ENCODE measurements around the gene TMPRSS9.
"Not testable (repeated sequence)": the region's sequence is repeated elsewhere in the genome, so short reads cannot be mapped to it uniquely, and the experiment has no call there.

TMPRSS9 gene

DNA sequence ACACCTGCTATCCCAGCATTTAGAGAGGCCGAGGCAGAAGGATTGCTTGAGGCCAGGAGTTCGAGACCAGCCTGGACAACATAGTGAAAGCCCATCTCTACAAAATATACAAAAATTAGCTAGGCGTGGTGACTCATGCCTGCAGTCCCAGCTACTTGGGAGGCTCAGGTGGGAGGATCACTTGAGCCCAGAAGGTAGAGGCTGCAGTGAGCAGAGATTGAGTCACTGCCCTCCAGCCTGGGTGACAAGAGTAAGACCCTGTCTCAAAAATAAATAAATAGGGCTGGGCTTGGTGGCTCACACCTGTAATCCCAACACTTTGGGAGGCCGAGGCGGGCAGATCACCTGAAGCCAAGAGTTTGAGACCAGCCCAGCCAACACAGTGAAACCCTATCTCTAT lies 103.6 kb downstream of the TMPRSS9 start:
- H3K36me3 ChIP-seq (ENCODE audit: control insufficient read depth in 5 of 5, insufficient read depth in 5 of 5, low read length in 5 of 5); H3K27me3 ChIP-seq (ENCODE audit: control insufficient read depth in 5 of 5, insufficient read depth in 4 of 5, low read length in 5 of 5); H3K9ac ChIP-seq (ENCODE audit: low read length in 5 of 5); H3K9me3 ChIP-seq (ENCODE audit: control insufficient read depth in 5 of 5, low read length in 5 of 5); H3K4me3 ChIP-seq (ENCODE audit: low read depth in 1 of 5, low read length in 5 of 5): not testable (repeated sequence)
- Histone ChIP-seq H3K27ac (ENCODE audit: low read depth, low read length) (peak overlapping the region; percentile 50), H3K4me1 (ENCODE audit: control insufficient read depth in 5 of 5, insufficient read depth in 5 of 5, low read length in 5 of 5) (peaks cover 0 to 18% (median 15%) of the 10 kb centered on the region in 5 donors)

DNA sequence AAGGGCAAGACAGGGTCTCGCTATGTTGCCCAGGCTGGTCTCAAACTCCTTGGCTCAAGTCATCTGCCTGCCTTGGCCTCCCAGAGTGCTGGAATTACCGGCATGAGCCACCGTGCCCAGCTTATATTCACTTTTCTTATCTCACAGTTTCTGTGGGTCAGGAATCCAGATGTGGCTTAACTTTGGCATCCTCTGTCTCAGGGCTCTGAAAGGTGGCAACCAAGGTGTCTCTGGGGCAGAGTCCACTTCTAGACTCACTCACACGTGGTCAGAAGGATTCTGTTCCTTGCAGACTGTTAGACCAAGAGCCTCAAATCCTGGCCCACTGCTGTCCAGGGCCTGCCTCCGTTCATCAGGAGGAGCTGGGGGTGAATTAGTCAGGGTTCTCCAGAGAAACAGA lies 104.3 kb downstream of the TMPRSS9 start:
- Histone ChIP-seq H3K4me3 (ENCODE audit: low read depth in 1 of 5, low read length in 5 of 5) (no peak overlapping the region), H3K4me1 (ENCODE audit: control insufficient read depth in 5 of 5, insufficient read depth in 5 of 5, low read length in 5 of 5) (peaks cover 2 to 23% (median 17%) of the 10 kb centered on the region in 5 donors), H3K9me3 (ENCODE audit: control insufficient read depth in 5 of 5, low read length in 5 of 5) (no peaks in the 10 kb centered on the region), H3K27ac (ENCODE audit: low read depth, low read length) (no peak overlapping the region), H3K36me3 (ENCODE audit: control insufficient read depth in 5 of 5, insufficient read depth in 5 of 5, low read length in 5 of 5) (no peaks in the 10 kb centered on the region), H3K27me3 (ENCODE audit: control insufficient read depth in 5 of 5, insufficient read depth in 4 of 5, low read length in 5 of 5) (no peaks in the 10 kb centered on the region), H3K9ac (ENCODE audit: low read length in 5 of 5) (no peak overlapping the region)

- Histone ChIP-seq H3K27me3 (ENCODE audit: control insufficient read depth in 5 of 5, insufficient read depth in 4 of 5, low read length in 5 of 5) (no peaks in the 10 kb centered on the region), H3K9me3 (ENCODE audit: control insufficient read depth in 5 of 5, low read length in 5 of 5) (no peaks in the 10 kb centered on the region), H3K36me3 (ENCODE audit: control insufficient read depth in 5 of 5, insufficient read depth in 5 of 5, low read length in 5 of 5) (no peaks in the 10 kb centered on the region)
Observed at GRCh38 chr19:2468596-2468995, 108.5 kb downstream of the TMPRSS9 start.

GRCh38 chr19:2469102-2469914 lies 109.2 kb downstream of the TMPRSS9 start:
- Histone ChIP-seq H3K4me1 (ENCODE audit: control insufficient read depth in 5 of 5, insufficient read depth in 5 of 5, low read length in 5 of 5) (peaks cover 0 to 11% (median 4%) of the 10 kb centered on the region in 5 donors), H3K27ac (ENCODE audit: low read depth, low read length) (no peak overlapping the region), H3K9ac (ENCODE audit: low read length in 5 of 5) (no peak overlapping the region), H3K36me3 (ENCODE audit: control insufficient read depth in 5 of 5, insufficient read depth in 5 of 5, low read length in 5 of 5) (no peaks in the 10 kb centered on the region), H3K27me3 (ENCODE audit: control insufficient read depth in 5 of 5, insufficient read depth in 4 of 5, low read length in 5 of 5) (no peaks in the 10 kb centered on the region), H3K4me3 (ENCODE audit: low read depth in 1 of 5, low read length in 5 of 5) (no peak overlapping the region), H3K9me3 (ENCODE audit: control insufficient read depth in 5 of 5, low read length in 5 of 5) (no peaks in the 10 kb centered on the region)

More at GRCh38 chr19:2468596-2468995, 108.5 kb downstream of the TMPRSS9 start:
- no peak overlapping the region for H3K9ac ChIP-seq (ENCODE audit: low read length in 5 of 5)
- H3K27ac ChIP-seq (ENCODE audit: low read depth, low read length) = no peak overlapping the region
- H3K4me3 ChIP-seq (ENCODE audit: low read depth in 1 of 5, low read length in 5 of 5) = no peak overlapping the region
- peaks cover 0 to 9% (median 4%) of the 10 kb centered on the region in 5 donors for H3K4me1 ChIP-seq (ENCODE audit: control insufficient read depth in 5 of 5, insufficient read depth in 5 of 5, low read length in 5 of 5)

DNA sequence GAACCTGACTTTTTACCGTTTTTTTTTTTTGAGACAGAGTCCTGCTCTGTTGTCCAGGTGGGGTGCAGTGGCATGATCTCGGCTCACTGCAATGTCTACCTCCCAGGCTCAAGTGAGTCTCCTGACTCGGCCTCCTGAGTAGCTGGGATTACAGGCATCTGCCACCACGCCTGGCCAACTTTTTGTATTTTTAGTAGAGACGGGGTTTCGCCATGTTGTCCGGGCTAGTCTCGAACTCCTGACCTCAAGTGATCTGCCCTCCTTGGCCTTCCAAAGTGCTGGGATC lies 109.8 kb downstream of the TMPRSS9 start:
- H3K27ac ChIP-seq (ENCODE audit: low read depth, low read length); H3K36me3 ChIP-seq (ENCODE audit: control insufficient read depth in 5 of 5, insufficient read depth in 5 of 5, low read length in 5 of 5); H3K9me3 ChIP-seq (ENCODE audit: control insufficient read depth in 5 of 5, low read length in 5 of 5); H3K4me3 ChIP-seq (ENCODE audit: low read depth in 1 of 5, low read length in 5 of 5); H3K9ac ChIP-seq (ENCODE audit: low read length in 5 of 5); H3K27me3 ChIP-seq (ENCODE audit: control insufficient read depth in 5 of 5, insufficient read depth in 4 of 5, low read length in 5 of 5): not testable (repeated sequence)
- H3K4me1 ChIP-seq (ENCODE audit: control insufficient read depth in 5 of 5, insufficient read depth in 5 of 5, low read length in 5 of 5) = peaks cover 2 to 15% (median 7%) of the 10 kb centered on the region in 5 donors

GRCh38 chr19:2474232-2475017 lies 114.4 kb downstream of the TMPRSS9 start:
- Histone ChIP-seq H3K4me3 (ENCODE audit: low read depth in 1 of 5, low read length in 5 of 5) (peak overlapping the region in 4 of 5 donors; percentile 66 to 72 (median 67)), H3K27ac (ENCODE audit: low read depth, low read length) (peak overlapping the region; percentile 90), H3K27me3 (ENCODE audit: control insufficient read depth in 5 of 5, insufficient read depth in 4 of 5, low read length in 5 of 5) (peaks cover 0 to 5% (median 0%) of the 10 kb centered on the region in 5 donors), H3K4me1 (ENCODE audit: control insufficient read depth in 5 of 5, insufficient read depth in 5 of 5, low read length in 5 of 5) (peaks cover 7 to 43% (median 30%) of the 10 kb centered on the region in 5 donors), H3K9me3 (ENCODE audit: control insufficient read depth in 5 of 5, low read length in 5 of 5) (no peaks in the 10 kb centered on the region), H3K9ac (ENCODE audit: low read length in 5 of 5) (peak overlapping the region; percentile 26 to 80 (median 68)), H3K36me3 (ENCODE audit: control insufficient read depth in 5 of 5, insufficient read depth in 5 of 5, low read length in 5 of 5) (peaks cover 0 to 8% (median 4%) of the 10 kb centered on the region in 5 donors)

DNA sequence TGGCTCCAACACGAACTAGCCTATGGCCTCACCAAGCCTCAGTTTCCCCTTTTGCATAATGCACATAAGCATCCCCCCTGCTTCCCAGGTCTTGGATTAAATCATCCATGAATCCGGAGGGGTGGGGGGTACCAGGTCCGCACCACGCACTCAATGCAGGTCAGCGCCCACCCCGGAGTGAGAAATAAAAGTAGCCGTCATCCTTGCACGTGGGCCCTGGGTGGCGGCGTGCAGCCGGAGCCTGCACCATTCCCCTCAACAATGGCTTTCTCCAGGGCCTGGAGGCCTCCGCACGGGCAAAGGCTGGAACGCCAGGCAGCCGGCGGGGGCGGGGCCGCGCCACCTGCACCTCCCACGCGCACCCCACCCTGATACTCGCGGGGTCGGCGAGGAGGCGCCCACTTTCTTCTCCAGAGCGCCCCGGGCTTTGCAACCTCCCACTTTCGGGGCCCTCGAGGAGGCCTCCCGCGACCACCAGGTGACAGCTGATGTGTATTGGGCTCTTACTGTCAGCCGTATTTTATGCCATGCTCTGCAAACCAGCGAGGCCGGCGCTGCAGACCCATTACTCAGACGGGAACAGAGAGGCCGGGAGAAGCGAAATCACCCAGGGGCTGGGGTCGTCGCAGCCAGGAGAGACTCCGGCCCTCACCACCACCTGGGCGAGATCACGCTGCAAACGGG lies 115.1 kb downstream of the TMPRSS9 start:
- no peaks in the 10 kb centered on the region for H3K9me3 ChIP-seq (ENCODE audit: control insufficient read depth in 5 of 5, low read length in 5 of 5)
- H3K27me3 ChIP-seq (ENCODE audit: control insufficient read depth in 5 of 5, insufficient read depth in 4 of 5, low read length in 5 of 5) = peaks cover 0 to 5% (median 0%) of the 10 kb centered on the region in 5 donors
- peak overlapping the region; percentile 90 for H3K27ac ChIP-seq (ENCODE audit: low read depth, low read length)
- H3K9ac ChIP-seq (ENCODE audit: low read length in 5 of 5) = peak overlapping the region; percentile 26 to 80 (median 68)
- peak overlapping the region in 4 of 5 donors; percentile 66 to 72 (median 67) for H3K4me3 ChIP-seq (ENCODE audit: low read depth in 1 of 5, low read length in 5 of 5)
- peaks cover 0 to 8% (median 4%) of the 10 kb centered on the region in 5 donors for H3K36me3 ChIP-seq (ENCODE audit: control insufficient read depth in 5 of 5, insufficient read depth in 5 of 5, low read length in 5 of 5)
- peaks cover 7 to 42% (median 27%) of the 10 kb centered on the region in 5 donors for H3K4me1 ChIP-seq (ENCODE audit: control insufficient read depth in 5 of 5, insufficient read depth in 5 of 5, low read length in 5 of 5)
